HG02610 (cell line): Measurements from ENCODE around the gene GRM4.

Source experiments
- ATAC-seq: cut with Tn5 transposase; IDR thresholded peaks from one replicate; pipeline ENCODE4 v1.9.1; 2021; ENCODE audit warnings: mild to moderate bottlenecking, moderate library complexity; ENCODE audit not compliant: unreplicated experiment

Gene GRM4

DNA sequence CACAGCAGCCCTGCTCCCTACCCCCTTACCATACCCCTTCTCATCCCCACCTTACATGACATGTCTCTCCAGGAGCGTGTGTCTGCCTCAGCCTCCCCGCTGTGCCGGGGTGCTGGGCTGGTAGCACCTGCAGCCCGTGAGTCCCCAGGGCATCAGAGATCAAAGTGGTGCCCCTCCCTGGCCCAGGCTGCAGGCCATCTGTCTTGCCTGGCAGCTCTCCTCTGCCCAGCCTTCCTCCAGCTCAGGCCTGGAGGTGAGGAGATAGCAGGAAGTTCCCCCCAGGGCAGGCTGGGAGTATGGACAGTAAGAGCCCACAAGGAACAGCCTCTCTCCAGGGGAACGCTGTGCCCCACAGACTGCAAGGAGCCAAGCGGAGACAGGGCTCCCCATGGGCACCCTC is 35.3 kb downstream of the GRM4 start:
- no peak for ATAC-seq

DNA sequence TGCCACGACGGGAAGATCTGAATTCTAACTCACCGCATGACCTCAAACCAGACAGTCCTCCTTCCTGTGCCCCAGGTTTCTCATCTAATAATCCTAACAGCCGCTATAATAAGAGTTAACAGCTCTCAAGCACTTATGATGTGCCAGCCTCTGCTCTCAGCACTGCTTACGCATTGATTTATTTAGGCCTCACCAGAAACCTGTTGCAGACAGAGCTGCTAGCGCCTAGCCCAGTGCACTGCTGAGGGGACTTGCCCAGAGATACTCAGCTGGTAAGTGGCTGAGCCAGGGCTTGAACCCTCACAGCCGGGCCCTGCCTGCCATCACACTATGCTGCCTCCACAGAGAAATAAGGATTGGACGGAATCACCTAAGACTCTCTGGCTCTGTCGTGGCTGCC is 37.7 kb downstream of the GRM4 start:
- ATAC-seq: no peak

DNA sequence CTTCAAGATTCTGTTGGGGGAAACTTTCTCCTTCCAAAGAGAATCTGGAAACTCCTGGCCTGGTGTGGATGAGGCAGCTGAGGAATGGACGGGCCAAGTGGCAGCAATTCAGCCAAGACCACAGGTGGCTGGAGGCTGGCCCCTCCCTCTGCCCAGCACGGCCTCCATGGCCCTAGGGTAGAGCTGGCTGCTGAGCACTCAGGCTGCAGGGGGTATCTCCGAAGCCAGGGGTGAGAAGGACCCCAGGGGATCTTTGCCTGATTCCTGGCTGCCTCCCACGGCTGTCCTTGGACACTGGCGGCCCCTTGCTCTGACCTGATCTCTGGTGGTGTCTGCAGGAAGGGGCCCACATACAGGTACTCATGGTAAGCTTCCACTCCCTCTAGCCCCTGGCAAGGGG is 39.0 kb downstream of the GRM4 start:
- ATAC-seq: no peak

DNA sequence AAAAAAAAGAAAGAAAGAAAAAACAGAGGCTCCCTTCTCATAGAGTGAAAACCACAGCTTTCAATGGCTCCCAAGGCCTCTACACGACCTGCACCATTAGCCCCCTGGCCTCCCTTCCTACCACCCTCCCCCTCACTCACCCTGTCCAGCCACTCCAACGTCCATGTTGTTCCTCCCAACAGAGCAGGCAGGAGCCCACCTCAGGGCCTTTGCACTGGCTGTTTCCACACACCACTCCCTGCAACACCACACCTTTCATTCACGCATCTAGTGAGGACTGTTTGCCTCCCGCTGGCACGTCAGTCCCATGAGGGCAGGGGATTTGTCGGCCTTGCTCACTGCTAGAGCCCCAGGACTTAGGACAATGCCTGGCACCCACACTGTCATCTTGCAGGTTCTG is 39.5 kb downstream of the GRM4 start:
- ATAC-seq: no peak

DNA sequence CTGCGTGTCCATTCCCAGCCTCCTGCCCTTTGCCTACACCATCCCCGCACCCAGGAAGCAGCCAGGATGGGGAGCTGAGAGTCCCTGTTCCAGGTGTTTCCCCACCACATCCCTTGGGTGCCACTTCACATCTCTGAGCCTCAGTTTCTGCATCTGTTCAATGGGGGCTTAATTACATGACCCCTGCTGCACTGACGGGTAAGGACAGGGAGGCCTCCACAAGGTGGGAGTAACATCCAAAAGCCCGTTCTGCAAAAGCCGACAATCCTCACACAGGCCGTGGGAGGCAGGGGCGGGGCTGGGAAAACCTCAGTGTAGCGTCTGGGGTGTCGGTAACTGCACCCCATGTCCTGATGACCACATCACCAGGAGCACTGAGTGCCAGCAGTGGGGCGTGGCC is 41.3 kb downstream of the GRM4 start:
- ATAC-seq: no peak

DNA sequence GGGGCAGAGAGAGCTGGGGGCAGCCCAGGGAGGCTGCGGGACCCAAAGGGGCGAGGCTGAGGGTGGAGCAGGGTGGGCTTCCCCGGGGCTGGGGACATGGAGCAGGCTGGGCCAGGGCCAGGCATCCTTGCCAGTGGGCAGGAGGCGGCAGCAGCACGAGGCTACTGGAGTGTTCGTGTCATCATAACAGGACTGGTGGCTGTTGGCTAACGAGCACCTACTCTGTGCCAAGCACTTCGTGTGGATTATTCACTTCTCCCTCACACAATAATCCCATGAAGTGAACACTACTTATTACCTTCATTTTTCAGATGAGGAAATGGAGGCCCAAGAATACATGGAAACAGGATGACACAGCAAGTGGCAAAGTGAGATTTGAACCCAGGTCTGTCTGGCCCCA is 41.7 kb downstream of the GRM4 start:
- no peak for ATAC-seq

DNA sequence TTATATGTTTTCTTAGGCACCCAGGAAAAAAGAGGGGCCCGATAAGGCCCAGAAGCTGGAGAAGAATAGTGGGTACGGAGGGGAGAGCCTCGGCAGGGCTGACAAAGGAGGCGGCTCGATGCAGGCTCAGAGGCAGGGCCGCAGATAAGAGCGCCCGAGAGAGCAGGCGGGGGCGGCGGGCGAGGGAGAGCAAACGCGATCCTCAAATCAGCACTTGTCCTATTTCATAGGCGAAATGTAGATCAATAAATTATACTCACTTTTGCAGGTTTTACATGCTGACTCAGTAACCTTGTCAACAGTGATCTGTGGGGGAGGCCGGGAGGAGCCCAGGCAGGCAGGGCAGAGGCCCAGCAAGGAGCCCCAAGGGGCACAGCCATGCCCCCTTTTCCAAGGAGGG is 42.6 kb downstream of the GRM4 start:
- no peak for ATAC-seq

DNA sequence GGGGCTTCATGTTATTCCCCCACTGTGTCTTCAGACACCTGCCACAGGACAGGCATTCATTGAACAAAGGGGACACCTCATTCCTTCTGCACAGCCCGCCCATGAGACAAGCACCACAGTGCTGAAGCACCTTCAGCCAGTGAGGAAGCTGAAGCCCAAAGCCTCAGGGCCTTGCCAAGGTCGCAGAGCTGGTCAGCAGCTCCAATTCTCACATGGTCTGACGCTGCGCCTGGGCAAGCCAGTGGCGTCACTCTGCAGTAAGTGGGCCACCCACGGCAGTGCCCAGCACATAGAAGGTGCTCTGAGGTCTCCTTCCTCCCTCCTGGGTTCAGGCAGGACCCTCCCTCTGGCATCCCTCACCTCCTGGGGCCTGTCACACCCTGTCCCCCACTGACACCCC is 43.2 kb downstream of the GRM4 start:
- ATAC-seq: no peak

DNA sequence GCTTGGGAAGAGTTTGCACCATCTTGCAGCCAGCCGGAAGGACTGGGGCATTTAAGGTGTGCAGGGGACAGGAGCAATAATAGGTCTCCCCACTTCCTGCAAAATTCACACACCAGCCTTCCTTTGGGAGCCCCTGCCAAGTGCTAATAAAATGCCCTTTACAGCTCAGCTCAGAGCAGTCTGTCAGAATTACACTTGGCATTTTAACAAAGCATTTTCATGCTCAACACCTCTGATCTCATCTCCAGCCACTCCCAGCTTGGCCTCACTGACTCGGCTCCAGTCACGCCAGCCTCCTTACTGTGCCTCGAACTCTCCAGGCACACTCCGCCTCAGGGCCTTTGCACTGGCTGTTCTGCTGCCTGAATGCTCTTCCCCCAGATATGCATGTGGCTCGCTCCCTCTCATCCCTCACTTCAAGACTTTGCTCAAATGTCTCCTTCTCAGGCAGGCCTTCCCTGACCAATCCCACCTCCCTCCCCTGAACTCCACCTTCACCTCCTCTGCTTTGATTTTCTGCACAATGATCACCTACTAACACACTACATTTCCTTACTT is 43.7 kb downstream of the GRM4 start:
- ATAC-seq: no peak

DNA sequence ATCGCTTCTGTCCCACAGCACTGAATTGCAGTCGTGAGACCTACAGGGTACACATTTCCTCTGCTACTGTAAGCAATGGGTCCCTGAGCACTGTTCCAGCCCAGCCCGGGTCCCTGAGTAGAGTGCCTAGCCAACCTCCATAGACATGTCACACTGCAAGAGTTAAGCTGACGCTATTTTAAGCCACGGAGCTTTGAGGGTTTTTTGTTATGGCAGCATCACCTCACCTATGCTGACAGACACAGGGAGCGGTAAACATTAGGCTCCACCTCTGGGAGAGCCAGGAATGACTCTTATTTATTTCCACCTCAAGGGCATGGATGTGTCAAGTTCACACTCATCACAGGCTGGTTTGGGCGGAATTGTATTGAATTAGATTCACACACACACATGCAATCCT is 45.1 kb downstream of the GRM4 start:
- no peak for ATAC-seq

DNA sequence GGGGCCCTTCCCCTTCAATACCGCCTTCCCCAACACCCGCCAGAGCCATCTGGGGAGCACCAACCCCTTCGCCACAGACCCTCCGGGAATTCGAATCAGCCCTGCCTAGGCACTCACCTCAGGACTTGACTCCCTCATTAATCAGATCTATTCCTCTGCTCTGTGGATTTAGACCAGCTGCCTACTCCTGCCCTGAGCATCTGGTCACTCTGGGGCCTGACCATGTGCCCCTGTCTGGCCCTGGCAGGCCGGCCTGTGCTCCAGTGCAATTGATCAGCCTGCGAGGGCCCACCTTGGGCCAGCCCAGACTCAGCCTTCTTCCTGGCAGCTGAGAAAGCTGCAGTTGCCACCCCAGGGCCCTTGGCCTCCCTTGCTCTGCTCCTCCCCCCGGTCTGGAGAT is 46.0 kb downstream of the GRM4 start:
- no peak for ATAC-seq

DNA sequence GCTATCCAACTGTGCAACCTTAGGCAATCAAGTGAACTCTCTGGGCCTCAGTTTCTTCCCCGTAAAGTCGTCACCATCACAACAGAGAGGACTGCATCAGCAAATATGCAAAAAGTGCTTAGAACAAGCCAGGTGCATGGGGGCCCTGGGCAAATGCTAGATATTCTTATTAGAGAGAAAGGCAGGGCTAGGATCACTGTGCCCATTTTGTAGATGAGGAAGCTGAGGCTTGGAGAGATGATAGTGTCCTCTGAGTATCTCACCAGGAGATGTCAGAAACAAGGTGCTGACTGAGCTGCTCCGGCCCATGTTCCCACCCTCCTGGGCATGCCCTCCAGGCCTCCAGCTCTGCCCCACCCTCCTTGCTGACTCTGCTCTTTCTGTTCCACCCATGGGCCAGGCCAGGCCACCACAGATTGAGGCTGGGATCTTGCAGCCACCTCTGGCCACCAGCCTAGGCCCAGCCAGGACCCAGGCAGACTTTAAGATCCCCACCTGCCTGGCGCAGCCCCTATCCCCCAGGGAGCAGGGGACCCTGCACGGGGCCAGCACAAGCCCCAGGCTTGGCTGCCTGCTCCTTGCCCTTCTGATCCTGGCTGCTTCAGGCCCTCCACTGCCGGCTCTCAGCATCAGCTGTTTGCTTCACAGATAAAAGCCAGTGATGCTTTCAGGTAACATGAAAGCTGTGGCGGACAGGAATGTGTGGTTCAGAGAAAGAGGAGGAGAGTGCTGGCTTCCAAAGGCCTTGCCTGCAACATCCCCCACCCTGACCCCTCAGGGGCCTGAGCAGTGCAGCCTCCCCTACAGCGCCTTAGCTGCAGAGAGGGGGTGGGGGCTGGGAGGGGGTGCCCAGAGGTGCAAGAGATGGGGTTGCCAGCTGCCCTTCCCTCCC is 47.6 kb downstream of the GRM4 start:
- no peak for ATAC-seq

DNA sequence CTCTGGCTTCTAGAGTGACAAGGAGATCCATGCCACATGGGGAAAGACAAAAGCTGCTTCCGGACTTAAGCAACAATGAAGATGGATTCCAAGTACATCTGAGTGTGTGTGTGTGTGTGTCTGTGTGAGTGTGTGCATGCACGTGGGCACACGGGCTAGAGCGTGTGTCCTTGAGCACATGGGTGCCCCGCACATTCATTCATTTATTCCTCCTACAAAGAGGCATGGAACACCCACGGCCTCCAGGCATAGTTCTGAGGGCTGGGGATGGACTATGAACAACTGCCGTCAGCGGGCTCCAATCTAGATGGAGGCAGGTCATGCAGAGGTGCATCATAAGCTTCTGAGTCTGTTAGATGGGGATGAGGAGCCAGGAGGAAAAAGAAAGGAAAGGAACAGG is 49.1 kb downstream of the GRM4 start:
- no peak for ATAC-seq

DNA sequence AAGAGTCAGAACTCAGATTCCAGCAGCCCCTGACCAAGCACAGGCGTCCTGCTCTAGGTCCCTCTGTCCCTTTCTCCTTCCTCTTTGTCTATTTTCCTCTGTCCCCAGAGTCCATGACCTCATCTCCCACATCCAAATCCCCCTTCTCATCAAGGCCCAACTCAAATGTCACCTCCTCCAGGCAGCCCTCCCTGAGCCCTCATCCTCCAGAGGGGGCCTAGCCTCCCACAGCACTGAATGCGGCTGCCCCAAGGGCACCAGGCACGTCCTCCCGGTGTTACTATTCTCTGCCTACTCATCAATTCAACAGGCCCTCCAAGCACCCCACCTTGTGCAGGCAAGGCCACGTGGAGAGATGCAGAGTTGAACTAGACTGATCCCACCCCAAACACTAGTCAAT is 49.7 kb downstream of the GRM4 start:
- no peak for ATAC-seq

DNA sequence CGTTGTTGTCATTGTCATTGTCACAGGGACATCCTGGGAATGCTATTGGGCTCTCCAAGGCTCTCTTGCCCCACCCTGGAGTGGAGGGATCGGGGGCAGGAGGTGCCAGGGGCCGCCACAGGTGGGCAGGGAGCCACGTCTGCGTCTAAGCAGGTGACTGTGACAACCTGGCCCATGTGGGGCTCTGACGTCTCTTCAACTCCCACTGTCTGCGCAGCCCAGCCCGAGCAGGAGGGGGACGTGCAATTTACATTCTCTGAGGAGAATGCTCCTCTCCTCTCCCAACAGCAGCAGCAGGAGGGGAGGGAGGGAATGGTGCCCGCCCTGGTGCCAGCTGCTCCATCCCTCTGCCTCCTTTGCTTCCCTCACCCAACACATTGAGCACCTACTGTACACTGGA is 50.1 kb downstream of the GRM4 start:
- no peak for ATAC-seq

DNA sequence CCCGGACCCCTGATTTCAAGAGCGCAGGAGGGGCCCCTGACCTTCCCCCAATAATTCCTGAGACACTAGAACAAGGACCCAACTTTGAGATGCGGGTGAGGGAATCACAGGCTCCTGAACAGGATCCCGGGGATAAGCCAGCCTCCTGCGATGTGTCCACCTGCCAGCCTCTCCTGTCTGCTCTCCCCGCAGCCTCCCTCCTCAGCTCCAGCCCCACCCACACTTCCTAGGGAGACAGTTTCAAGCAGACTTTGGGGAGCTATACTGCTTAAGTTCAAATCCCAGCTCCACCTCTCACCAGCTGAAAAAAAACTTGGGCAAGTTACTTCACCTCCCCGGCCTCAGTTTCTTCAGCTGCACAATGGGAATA is 50.8 kb downstream of the GRM4 start:
- ATAC-seq: no peak

DNA sequence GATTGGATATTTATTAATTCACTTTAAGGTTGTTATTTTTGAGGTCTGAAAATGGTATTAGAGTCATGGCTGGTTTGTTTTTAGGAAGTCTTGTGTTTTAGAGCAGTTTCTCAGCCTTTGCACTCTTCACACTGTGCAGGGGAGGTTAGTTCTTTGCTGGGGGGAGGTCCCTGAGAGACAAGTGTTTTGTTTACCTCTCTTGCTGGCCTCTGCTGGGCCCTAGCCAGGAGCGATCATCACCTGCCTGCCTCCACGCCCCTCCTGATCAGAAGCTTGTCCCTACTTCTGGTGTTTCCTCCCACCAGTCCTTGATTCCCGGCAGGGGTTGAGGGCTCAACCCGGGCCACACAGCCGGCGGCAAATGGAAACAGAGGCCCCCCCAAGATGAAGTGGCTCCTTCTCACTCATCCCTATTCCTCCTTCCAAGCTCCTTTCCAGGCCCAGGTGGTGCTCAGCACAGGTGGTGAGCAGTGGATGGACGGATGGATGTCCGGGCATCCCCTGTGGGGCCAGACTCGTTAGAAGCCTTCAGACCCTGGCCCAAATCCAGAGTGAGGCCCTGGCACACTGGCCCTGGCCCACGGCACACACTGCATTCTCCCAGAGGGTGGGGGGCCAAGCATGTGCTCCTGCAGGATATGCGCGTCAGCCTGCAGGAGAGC is 51.3 kb downstream of the GRM4 start:
- ATAC-seq: no peak

DNA sequence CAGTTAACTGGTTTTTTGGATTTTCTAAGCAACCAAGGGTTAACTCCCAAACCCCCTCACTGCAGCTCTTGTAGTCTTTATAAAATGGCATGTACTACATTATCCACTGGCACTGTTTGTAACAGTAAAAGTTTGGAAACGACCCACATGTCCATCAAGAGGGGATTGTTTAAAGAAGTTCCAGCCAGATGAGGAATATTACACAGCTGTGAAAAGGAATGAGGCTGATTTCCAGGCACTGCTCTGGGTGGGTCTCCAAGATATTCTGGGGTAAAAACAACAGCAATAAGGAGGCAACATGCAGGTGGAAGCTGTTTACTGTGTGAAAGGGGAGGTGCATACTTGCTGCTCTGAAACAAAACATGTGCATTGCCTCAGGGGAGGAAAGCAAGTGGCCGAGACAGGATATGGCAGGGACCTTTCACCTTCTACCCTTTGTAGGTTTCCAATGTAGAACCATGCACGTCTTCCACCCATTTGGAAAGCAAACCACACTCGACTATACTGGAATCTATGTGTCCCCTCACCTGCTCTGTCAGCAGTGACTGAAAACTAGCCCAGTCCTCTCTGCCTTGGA is 51.9 kb downstream of the GRM4 start:
- ATAC-seq: no peak

DNA sequence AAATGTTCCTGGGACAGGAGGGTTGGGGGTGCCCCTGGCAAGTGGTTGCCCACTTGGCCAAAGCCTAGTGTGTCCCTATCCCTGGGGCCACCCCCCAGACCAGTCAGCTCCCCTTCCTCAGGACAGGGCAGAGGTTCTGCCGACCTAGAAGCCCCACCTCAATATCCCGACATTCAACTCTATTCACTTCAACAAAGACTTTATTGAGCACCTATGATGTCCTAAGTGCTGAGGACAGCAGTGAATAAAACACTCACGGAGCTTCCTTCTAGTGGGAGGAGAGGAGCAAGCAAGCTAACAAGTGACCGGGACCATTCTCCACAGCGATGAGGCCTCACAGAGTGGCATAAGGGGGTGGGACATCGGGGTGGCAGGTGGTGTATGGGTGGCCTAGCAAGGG is 52.7 kb downstream of the GRM4 start:
- no peak for ATAC-seq

DNA sequence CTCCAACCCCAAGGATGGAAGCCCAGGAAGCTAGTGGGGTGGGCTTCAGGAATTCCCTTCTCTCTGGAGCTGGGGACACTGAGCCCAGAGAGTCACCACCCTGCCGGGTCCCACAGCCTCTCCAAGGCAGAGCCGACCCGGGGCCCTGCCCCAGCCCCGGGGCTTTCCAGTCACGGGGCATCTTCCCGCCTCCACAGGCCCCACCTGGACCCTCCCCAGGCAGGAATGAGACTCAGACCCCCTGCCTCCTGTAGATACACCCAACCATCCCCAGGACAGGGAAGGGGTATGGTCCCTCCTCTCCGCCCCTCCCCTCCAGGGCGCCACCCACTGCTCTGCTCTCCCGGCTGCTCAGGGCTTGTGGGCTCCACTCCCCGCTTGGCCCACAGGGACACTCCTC is 53.3 kb downstream of the GRM4 start:
- ATAC-seq: no peak

DNA sequence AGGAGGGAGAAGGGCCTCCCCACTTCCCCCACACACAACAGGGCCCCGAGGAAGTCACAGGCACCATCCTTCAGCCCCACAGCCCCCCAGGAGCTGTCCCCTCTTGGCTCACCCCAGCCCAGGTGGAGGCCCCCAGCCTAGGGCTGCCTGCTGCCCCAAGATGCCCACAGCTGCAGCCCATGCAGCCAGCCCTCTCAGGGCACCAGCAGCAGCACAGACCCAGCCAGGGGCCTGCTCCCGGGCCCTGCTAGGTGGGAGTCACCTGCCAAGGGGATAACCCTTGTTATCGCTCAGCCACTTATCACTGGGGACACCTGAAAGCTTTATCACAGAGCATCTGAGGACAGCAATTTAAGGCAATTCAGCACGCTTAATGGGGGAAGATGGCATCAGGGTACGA is 55.0 kb downstream of the GRM4 start:
- no peak for ATAC-seq

DNA sequence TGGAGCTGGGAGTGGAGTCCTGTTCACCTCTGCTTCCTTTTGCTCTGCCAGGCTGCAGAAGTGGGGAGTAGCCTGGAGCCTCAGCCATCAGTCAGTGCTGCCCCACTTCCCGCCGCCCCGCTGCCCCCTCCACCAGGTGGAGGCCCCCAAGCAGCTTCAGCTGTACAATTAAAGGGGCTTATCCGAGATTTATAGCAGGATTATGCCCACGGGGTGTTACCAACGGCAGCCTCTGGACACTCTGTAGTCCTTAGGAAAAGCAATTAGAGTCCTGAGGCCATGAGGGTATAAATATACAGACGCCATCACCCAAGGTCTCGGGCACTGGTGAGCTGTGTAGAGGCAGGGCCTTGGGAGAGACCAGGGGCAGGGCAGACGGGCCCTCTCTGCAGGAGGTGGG is 55.4 kb downstream of the GRM4 start:
- no peak for ATAC-seq
